Inflammatory macrophage (primary cell): ENCODE data around the gene SP6.

Source experiments
- DNase-seq, 2 donors: peaks; one replicate each; pipeline ENCODE4 v3.0.0-alpha.2; 2020 to 2022
- total RNA-seq, 18 experiments: gene quantifications; one replicate each; lab custom pipeline; 2026; ENCODE audit warnings: mixed read lengths in 6 of 18, inconsistent platforms in 2 of 18; lab: John Stamatoyannopoulos, UW

SP6 gene
- 0 to 0.11 (median 0) reads per million in 18 experiments for total RNA-seq

- no peak for DNase-seq
These were observed at the start of gene SP6 for GRCh38 chr17:47850692-47851573. TSS of gene SP6 (minus strand) at chr17:47851163. CDS start at chr17:47848429, 2,734 bp downstream.

- DNase-seq, result no peak
These were observed 48.7 kb upstream of the SP6 start for GRCh38 chr17:47899643-47900042.

GRCh38 chr17:47898241-47898640, 47.3 kb upstream of the SP6 start:
- peak; percentile 82 to 90 for DNase-seq

DNA sequence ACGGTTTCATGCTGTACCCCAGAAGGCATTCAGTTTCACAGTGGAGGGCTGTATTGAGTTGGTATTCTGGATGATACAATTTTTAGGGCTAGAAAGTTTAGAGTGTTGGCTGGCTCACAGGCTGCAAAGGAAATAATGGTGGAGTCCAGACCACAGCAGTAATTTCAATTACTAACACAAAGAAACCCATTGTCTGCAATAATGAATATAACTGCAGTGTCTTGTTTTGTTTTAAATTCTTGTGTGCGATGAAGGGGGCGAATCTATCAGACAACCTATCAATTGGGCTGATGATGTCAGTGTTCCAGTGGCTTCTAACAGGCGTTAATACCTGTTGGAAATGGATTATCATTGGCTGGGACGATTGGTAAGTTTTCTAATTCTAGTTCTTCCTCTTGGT, 46.6 kb upstream of the SP6 start:
- no peak for DNase-seq

DNA sequence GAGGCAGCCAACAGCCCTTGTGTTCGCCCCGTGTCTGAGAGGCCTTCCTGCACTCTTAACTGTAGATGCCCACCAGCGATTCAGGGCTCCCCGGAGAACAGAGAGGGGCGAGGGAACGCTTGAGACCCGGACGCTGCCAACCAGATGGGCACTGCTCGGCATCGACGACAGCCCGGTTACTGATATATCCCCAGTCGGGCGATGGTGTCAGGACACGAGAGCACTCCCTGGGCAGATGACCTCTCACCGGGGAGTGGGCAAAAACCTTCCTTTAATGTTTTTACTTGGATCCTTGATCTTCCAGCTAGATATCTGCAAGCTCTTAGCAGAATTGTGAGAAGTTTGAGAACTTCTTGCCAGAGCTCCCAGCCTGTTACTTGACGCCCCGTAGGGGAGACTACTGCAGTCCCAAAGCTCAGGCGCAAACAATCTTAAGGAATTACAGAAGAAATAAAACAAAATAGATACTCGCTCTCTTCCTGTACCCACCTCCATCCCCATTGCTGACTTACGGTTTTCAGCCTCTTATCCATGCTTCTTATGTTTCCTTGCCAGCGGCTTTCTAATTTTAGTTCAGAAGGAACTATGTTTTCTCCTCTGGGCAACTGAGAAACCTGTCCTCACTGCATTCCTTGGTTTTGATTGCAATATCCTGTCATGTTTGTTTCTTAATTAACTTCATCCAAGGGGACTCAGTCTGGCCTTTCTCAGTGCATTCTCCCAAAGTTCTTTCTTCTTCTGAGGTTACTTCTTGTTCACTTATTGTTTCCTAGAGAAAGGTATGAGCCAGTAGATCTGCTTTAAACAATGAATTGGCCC, 45.9 kb upstream of the SP6 start:
- DNase-seq, result peak in 1 of 2 donors; percentile 9

DNA sequence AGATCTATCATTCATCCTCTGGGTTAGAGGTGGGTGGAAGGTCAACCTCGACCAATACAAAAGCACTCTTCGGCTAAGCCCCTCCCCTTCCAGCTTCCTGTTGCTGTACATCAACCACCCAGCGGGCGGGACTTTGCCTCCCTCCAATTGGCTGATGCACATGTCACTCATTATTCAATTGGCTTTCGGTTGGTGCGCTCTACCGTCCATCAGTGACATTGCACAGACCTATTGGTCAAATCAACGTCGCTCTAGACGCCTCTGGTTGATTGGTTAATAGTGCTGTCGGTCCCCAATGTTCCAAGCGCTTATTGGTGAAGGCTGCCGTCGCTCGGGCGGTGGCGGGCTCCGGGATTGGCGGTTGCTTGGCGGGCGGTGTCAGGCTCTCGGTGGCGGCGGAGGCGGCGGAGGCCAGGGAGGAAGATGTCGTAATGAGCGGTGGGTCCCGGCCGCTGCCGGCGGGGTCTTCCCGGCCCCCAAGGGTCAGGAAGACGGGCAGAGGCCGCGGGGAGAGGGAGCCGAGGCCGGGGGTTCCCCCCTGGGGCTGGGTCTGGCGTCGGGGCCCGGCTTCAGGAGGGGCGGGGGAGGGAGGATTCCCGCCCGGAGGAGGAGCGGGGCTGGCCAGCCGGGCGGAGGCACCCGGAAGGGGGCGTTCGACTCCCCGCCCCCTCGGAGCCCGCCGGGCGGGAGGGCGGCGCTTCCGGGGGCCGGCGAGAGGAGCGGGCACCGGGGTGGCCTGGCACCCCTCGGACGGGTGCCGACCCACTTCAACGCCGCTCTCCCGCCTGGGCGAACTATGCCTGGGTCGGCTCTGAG, 45.1 kb upstream of the SP6 start, which contains the start of gene SP2:
SP2 (plus strand) TSS at position 381 of the 816 bp plus-strand sequence; CDS start at position 432, 51 bp downstream.
- DNase-seq, result peak; percentile 100

DNA sequence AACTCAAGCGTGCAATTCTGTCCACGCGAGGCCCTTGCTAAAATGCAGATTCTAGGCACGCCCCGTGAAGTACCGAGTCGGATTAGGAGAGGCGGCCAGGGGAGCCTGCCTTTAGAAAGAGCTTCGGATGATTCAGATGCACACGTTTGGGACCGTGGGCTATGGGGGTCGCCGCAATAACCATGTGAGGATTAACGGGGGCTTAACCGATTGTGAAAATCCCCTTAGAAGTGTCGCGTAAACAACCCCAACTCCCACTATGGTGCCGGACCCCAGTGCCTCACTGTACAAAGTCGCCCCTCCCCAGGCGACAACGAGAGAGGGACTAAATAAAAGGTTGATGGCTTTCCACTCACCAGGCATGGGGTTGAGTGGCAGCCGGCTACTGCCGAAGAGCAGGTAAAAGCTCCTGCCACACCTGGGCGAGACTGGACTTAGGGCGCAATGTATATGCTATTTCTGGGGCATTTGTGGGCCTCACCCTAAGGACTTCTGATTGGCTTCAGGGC, 44.4 kb upstream of the SP6 start:
- peak; percentile 16 to 49 for DNase-seq

DNA sequence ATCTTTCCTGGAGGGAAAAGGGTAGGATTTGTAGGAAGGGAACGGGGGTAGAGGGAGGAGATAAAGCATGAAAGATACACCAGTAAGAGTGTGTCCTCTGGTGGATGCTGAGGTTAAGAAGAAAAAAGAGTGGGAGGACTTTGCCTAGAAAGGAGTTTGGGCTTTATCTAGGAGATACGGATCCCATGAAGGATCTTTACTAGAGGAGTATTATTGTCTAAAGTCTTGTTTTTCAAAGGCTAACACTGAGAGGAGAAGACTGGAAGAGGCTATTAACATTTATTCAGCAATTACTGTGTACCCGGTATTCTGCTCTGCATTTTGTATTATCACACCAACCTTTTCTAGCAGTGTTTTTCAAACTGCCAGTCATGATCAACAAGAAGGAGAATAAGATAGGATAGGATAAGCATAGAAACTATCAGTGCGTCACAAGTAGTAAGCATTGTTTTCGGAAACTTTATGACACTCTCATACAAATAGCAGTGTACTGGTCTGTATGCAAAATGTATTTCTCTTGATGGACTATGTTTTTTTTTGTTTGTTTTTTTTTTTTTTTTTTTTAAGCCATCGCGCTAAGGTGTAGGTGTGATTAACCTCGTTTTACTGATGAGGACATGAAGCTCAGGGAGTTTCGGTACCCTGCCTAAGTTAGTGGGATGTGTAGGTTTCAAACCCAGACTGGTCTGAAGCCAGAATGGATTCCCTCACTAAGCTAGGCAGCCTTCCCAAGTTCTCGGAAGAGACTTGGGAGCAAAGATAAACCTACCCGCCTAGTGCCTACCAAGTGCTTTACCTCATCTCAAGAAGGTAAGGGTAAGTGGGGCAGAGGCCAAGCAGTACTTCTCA, 43.8 kb upstream of the SP6 start:
- no peak for DNase-seq

DNA sequence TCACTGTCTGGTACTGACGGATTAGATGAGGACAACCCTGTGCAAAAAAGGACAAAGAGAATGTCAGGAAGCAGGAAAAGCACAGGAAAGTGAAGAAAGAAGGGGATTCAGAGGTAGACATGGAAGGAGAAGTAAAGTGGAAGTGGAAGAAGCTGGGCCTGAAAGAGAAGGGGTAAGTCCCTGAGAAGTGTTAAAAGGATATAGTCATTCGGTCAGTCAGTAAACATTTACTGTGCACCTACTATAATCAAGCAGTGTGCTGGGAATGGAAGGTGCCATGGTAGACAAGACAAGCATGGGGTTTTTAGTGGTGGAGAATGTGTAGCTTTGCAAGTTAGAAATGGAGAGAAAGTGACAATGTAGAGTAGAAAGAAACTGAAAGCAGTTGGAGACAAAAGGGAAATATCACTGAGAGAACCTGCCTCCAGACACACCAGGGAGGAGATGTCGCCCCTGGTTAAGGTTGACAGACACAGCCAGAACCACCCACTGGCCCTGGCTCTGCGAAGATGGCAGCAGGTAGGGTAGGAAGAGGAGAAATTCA, 40.7 kb upstream of the SP6 start:
- no peak for DNase-seq

DNA sequence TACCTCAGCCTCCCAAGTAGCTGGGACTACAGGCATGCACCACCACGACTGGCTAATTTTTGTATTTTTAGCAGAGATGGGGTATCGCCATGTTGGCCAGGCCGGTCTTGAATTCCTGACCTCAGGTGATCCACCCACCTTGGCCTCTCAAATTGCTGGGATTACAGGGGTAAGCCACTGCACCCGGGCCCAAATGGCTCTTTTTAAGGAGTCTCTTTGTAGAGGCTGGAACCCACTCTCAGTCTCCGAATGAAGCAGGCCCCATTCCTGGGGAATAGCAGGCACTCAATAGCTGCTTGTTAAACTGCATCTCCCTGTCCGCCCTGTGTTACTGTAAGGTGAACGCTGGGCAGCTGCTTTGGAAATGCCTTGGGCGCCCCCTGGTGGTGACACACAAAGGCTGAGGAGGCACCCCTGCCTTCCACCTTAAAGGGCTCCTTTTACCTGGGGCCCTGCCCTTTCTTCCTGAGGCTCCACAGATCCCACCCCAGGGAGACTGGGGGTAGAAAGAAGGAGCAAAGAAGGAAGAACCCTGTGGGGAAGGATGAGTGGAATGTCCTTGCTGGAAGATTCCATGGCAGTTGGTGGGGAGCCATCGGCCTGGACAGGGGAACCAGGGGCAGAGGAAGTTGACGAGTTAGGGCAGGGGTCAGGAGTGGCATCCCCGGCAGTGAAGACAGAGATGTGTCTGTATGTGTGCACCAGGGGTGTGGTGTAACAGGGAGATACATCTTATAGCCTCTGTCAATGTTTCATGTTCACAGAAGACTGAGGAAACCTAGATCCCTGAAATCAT, 39.0 kb upstream of the SP6 start:
- DNase-seq, result peak; percentile 75 to 82

DNA sequence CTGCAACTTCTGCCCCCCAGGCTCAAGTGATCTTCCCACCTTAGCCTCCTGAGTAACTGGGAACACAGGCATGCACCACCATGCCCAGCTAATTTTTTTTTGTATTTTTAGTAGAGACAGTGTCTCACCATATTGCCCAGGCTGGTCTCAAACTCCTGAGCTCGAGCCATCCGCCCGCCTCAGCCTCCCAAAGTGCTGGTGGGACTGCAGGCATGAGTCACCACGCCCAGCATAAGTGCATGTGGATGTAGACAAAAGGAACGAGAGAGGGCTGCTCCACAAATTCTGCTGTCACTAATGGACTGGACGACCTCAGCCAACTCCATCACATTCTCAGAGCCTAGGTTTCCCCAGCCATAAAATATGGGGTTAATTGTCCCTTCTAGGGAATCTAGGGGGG, 37.3 kb upstream of the SP6 start:
- DNase-seq, result no peak

- no peak for DNase-seq
These were observed 34.2 kb upstream of the SP6 start for GRCh38 chr17:47884905-47885730.

- no peak for DNase-seq
These were observed 33.4 kb upstream of the SP6 start for GRCh38 chr17:47884427-47884740.

GRCh38 chr17:47883589-47884426, 32.8 kb upstream of the SP6 start:
- DNase-seq, result no peak

- DNase-seq, result no peak
These were observed 32.0 kb upstream of the SP6 start for GRCh38 chr17:47882695-47883588.

DNA sequence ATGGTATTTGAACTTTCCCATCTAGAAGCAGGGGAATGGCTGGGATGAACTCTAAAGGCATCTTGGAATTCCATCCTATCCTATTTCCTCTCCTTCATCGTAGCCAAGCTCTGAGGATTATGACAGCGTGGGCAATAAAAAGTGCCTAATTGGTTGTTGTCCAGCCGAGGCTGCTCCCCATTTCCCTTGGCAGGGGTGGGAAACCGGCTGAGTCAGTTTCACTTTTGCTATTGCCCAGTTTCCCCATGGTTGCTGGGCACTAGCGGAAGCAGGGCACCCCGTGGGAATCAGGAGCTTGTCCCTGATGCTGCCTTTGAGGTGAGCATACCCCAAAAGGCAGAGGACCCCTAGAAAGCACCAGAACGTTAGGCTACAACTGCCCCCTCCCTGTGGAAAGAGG, 31.3 kb upstream of the SP6 start:
- peak; percentile 20 to 42 for DNase-seq

GRCh38 chr17:47879776-47880454, 29.0 kb upstream of the SP6 start:
- DNase-seq, result no peak
